Stomach (tissue), 19 donors: ENCODE data around the gene FLCN. TPM values are rescaled to one million over a fixed set of nuclear protein-coding genes. Genes with fewer than 3 reads are reported as not detected.

Source experiments
- DNase-seq, 2 donors: peaks; one replicate each; pipeline versions ENCODE4 v3.0.0 to v3.0.0-alpha.2; 2013 to 2019
- H3K27ac ChIP-seq, 5 donors: fragments of 200-600 bp in 4 of 5; sonication (generic) in 4 of 5; one replicate each; pipeline ENCODE4 v1.5.1; 2013 to 2019; ENCODE audit warnings: mild to moderate bottlenecking in 1 of 5, moderate library complexity in 1 of 5
- H3K27me3 ChIP-seq, 3 donors: fragments of 200-600 bp; sonication (generic); one replicate each; pipeline ENCODE4 v1.5.1; 2017 to 2019; ENCODE audit warnings: mixed run types in 1 of 3
- H3K36me3 ChIP-seq, 4 donors: fragments of 200-600 bp; sonication (generic); 1 replicate in 3 of 4; 2 replicates in 1 of 4; pipeline ENCODE4 v1.5.1; 2016 to 2019
- H3K4me1 ChIP-seq, 4 donors: fragments of 200-600 bp; sonication (generic); one replicate each; pipeline ENCODE4 v1.5.1; 2016 to 2019
- H3K4me3 ChIP-seq, 4 donors: fragments of 200-600 bp; sonication (generic) in 3 of 4; one replicate each; pipeline ENCODE4 v1.5.1; 2016 to 2019; ENCODE audit warnings: mild to moderate bottlenecking in 1 of 4
- H3K9me3 ChIP-seq, 4 donors: fragments of 200-600 bp; sonication (generic); one replicate each; pipeline ENCODE4 v1.5.1; 2016 to 2019
- EP300 ChIP-seq: sonication (generic); formaldehyde crosslinking; IDR thresholded peaks from one replicate; pipeline ENCODE4 v1.6.1; 2017; ENCODE audit warnings: antibody characterized with exemption
- POLR2A ChIP-seq, 4 donors: fragments of 450-650 bp; IDR thresholded peaks; one replicate each; pipeline ENCODE4 v1.6.1; 2016; ENCODE audit warnings: antibody characterized with exemption in 4 of 4, control low read depth in 2 of 4, mild to moderate bottlenecking in 1 of 4, moderate library complexity in 1 of 4
- POLR2AphosphoS5 ChIP-seq, 3 donors: sonication (generic); formaldehyde crosslinking; IDR thresholded peaks; one replicate each; pipeline ENCODE4 v1.6.1; 2016; ENCODE audit warnings: antibody characterized with exemption in 3 of 3
- WGBS, 5 donors: extraction: QIAGEN DNeasy Blood & Tissue Kit in 3 of 5; methylation state at CpG; one replicate each; pipeline versions ENCODE4 v1.1.5 to v1.1.7; 2013 to 2018; 5-methylcytosine and 5-hydroxymethylcytosine counted together
- intact Hi-C: fragments of 100-400 bp; cut with DNase I; formaldehyde crosslinking; loops from one replicate; pipeline ENCODE4 v1.15.1; 2023; ENCODE audit warnings: low total_unique reads
- long read RNA-seq, 10 donors: transcript quantifications; one replicate each; lab custom pipeline, GENCODE V29; 2026
- polyA plus RNA-seq, 3 donors: library from polyadenylated mRNA; stranded (reverse); fragments of 200-250 nt; gene quantifications; one replicate each; pipeline ENCODE4 v1.2.3, GENCODE V29; 2013
- total RNA-seq, 5 donors: library from RNA; depleted of rRNA; stranded (reverse); fragments of >200 nt; gene quantifications; one replicate each; pipeline versions ENCODE4 v1.1.0 to v1.2.3, GENCODE V29; 2014 to 2016
- TF ChIP-seq, protein P1 (sequence below), 7 experiments: fragments of 450-650 bp in 4 of 7; fragments of 200-600 bp in 3 of 7; sonication (generic) in 3 of 7; IDR thresholded peaks; one replicate each; pipeline ENCODE4 v1.5.1; 2016 to 2019; ENCODE audit warnings: antibody characterized with exemption in 7 of 7, control low read depth in 2 of 7, mild to moderate bottlenecking in 1 of 7
- donor health status: healthy with polysubstance abuse.
- donor health status: Bipolar disorder and iron deficiency.
- donor health status: healthy.

The FLCN gene, protein sequence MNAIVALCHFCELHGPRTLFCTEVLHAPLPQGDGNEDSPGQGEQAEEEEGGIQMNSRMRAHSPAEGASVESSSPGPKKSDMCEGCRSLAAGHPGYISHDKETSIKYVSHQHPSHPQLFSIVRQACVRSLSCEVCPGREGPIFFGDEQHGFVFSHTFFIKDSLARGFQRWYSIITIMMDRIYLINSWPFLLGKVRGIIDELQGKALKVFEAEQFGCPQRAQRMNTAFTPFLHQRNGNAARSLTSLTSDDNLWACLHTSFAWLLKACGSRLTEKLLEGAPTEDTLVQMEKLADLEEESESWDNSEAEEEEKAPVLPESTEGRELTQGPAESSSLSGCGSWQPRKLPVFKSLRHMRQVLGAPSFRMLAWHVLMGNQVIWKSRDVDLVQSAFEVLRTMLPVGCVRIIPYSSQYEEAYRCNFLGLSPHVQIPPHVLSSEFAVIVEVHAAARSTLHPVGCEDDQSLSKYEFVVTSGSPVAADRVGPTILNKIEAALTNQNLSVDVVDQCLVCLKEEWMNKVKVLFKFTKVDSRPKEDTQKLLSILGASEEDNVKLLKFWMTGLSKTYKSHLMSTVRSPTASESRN
- total RNA-seq (100 to 1,000 TPM in 2 of 5 donors, 10 to 100 TPM in 3; 41.6 to 378 (median 65.8) TPM), polyA plus RNA-seq (10 to 100 TPM in 1 of 3 donors, 1 to 10 TPM in 2; 6.9 to 11.8 (median 9.8) TPM)
- long read RNA-seq, donor 1, partial matches to known transcripts, result 0 of 5 reads
- long read RNA-seq, donor 1, other reads (novel, unspliced or antisense), result 0 of 5 reads
- long read RNA-seq, donor 2, partial matches to known transcripts, result 0 of 1 reads
- long read RNA-seq, donor 2, other reads (novel, unspliced or antisense), result 0 of 1 reads
- long read RNA-seq, donor 3, partial matches to known transcripts, result 0 of 6 reads
- long read RNA-seq, donor 3, other reads (novel, unspliced or antisense), result 0 of 6 reads
- long read RNA-seq, donor 4, result 0 reads
- long read RNA-seq, donor 5, partial matches to known transcripts, result 0 of 3 reads
- long read RNA-seq, donor 5, other reads (novel, unspliced or antisense), result 0 of 3 reads
- long read RNA-seq, donor 6, partial matches to known transcripts, result 0 of 8 reads
- long read RNA-seq, donor 6, other reads (novel, unspliced or antisense), result 0 of 8 reads
- long read RNA-seq, donor 7, partial matches to known transcripts, result 0 of 5 reads
- long read RNA-seq, donor 7, other reads (novel, unspliced or antisense), result 0 of 5 reads
- long read RNA-seq, donor 8, partial matches to known transcripts, result 0 of 9 reads
- long read RNA-seq, donor 8, other reads (novel, unspliced or antisense), result 0 of 9 reads
- long read RNA-seq, donor 9, partial matches to known transcripts, result 0 of 4 reads
- long read RNA-seq, donor 9, other reads (novel, unspliced or antisense), result 0 of 4 reads
- long read RNA-seq, donor 10, partial matches to known transcripts, result 0 of 2 reads
- long read RNA-seq, donor 10, other reads (novel, unspliced or antisense), result 0 of 2 reads

DNA sequence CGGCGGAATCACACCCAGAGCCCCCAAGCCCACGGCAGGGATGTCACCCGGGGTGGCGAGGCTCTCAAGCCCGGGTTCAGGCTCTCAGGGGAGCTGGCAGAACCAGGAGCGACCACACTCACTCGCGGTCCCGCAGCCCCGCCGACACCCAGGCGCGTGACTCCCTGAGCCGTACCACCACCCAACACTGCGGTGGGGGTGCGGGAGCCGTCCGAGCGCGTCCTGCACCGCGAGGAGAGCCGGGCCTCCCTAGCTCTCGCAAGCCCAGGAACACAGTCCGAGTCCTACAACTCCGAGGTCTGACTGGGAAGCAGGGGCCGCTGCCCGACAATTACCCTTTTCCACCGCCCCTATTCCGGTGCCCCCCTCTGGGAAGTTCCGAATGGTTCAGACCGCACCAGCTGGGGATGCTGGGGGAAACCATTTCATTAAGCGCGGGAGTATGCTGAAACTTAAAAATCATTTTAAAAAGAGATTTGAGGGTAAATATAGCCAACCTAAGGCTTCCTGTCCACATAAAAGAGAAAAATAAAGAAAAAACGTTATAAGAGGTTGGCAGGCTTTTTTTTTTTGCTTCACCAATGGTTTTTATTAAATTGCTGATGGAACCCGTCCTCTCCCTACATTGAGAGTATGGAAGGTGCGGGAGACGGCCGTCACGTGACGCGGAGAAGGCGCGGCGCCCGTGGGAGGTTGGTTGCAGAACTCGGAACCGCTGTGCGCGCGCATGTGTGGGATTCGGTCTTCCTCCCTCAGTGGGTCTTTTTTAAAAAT lies at the start of gene FLCN:
Gene FLCN, minus strand, starts transcription at position 143 of the 774 bp plus-strand sequence. CDS start 9,031 bp downstream, outside the sequence.
- intact Hi-C loops, result no loop called here
- Histone ChIP-seq H3K4me3 (peak within 1 kb of the TSS; percentile 83 to 99 (median 90)), H3K27me3 (no peaks in the 10 kb centered on the region), H3K9me3 (no peaks in the 10 kb centered on the region), H3K27ac (peak within 1 kb of the TSS; percentile 92 to 96 (median 95)), H3K4me1 (peaks cover 22 to 50% (median 41%) of the 10 kb centered on the region in 4 donors), H3K36me3 (peaks cover 5 to 9% (median 7%) of the 10 kb centered on the region in 4 donors)
- TF ChIP-seq, protein P1, sequence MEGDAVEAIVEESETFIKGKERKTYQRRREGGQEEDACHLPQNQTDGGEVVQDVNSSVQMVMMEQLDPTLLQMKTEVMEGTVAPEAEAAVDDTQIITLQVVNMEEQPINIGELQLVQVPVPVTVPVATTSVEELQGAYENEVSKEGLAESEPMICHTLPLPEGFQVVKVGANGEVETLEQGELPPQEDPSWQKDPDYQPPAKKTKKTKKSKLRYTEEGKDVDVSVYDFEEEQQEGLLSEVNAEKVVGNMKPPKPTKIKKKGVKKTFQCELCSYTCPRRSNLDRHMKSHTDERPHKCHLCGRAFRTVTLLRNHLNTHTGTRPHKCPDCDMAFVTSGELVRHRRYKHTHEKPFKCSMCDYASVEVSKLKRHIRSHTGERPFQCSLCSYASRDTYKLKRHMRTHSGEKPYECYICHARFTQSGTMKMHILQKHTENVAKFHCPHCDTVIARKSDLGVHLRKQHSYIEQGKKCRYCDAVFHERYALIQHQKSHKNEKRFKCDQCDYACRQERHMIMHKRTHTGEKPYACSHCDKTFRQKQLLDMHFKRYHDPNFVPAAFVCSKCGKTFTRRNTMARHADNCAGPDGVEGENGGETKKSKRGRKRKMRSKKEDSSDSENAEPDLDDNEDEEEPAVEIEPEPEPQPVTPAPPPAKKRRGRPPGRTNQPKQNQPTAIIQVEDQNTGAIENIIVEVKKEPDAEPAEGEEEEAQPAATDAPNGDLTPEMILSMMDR (IDR thresholded peaks at IDR 0.05), result peak in 1 of 7 experiments; percentile 24
- TF ChIP-seq EP300 (no peak), POLR2A (IDR thresholded peaks at IDR 0.05) (peak in 2 of 4 donors; percentile 40 to 52), POLR2AphosphoS5 (IDR thresholded peaks at IDR 0.05) (peak; percentile 77 to 93 (median 92))
- peak; percentile 91 to 95 for DNase-seq
- 0% methylated on average over 45 to 53 of the region's 53 CpGs for WGBS, 5 donors

DNA sequence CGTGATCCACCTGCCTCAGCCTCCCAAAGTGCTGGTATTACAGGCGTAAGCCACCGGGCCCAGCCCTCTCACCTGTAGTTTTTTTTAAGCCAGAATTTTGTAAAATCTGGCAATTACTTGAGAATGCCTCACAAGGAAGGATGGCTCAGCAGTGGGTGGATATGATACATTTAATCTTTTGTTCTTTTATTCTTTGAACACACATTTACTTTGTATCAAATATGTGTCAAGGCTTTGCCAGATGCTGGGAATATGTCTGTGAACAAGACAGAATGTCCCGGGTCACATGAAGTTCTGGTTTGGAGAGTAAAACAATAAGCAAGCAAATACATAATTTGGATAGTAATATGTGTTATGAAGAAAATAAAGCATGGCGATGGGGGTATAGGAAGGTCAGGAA lies 49.0 kb upstream of the FLCN start:
- Histone ChIP-seq H3K27ac (no peak overlapping the region), H3K27me3 (no peaks in the 10 kb centered on the region), H3K9me3 (no peaks in the 10 kb centered on the region), H3K4me1 (peaks cover 0 to 9% (median 6%) of the 10 kb centered on the region in 4 donors), H3K4me3 (no peak overlapping the region), H3K36me3 (no peaks in the 10 kb centered on the region)
- intact Hi-C loops, result no loop called here
- 90 to 94% (median 92%) methylated on average over 5 of the region's 5 CpGs for WGBS, 5 donors
- peak in 1 of 2 donors; percentile 1 for DNase-seq
- TF ChIP-seq EP300 (no peak), POLR2AphosphoS5 (IDR thresholded peaks at IDR 0.05) (no peak), POLR2A (IDR thresholded peaks at IDR 0.05) (no peak)
- TF ChIP-seq, protein P1 (IDR thresholded peaks at IDR 0.05), result no peak

DNA sequence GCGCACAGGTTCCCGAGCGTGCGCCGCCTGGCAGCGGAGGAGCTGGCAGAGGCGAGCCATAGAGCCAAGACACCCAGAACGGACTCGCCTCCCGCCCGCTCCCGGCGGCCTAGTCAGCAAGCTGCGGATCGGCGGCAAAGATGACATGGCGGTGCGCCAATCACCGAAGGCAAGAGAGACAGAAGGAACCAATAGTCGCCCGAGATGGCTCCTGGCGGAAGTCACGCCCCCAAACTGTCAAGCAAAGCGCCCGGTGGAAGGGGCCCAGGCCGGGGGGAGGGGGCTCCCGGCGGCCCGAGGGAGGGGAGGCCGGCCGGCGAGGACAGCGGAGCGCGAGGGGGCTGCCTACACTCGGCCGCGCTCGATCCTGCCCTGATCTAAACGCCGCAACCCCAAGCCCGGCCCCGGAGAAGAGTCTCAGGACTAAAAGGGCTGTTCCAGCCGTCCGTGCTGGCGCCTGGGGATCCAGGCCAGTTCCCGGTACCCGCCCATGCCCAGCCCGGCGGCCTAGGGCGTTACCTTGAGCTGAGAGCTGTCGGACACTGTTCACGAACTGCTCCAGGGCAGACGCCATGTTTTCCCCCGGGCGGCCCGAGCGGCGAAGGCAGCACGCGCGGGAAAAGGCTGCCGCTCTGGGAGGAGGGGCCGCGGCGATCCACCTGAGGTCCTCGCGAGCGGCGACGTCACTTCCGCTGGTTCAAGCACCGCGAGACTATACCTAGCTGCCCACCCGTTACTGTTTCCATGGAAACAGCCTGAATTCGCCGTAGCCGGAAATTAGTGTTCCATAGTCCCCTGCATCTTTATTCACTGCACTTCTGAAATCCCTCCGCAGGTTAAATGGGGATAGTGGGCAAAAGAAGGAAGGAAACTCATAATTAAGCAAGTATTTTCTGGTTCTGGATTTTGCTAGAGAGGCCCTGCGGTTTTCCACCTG lies 43.9 kb upstream of the FLCN start, which contains the start of gene COPS3:
Gene COPS3, minus strand, starts transcription at position 634 of the 937 bp plus-strand sequence. Its CDS starts 60 bp downstream, at position 574.
- H3K36me3 ChIP-seq, result peaks cover 0 to 2% (median 2%) of the 10 kb centered on the region in 4 donors
- H3K27ac ChIP-seq, result peak within 1 kb of the TSS; percentile 80 to 99 (median 97)
- no peaks in the 10 kb centered on the region for H3K9me3 ChIP-seq
- peak within 1 kb of the TSS; percentile 93 to 99 (median 96) for H3K4me3 ChIP-seq
- TF ChIP-seq POLR2AphosphoS5 (IDR thresholded peaks at IDR 0.05), result peak; percentile 40 to 92 (median 88)
- TF ChIP-seq EP300, result no peak
- peak in 1 of 4 donors; percentile 43 for TF ChIP-seq POLR2A (IDR thresholded peaks at IDR 0.05)
- TF ChIP-seq, protein P1 (IDR thresholded peaks at IDR 0.05), result no peak
- DNase-seq, result peak; percentile 99
- H3K27me3 ChIP-seq, result no peaks in the 10 kb centered on the region
- peaks cover 18 to 52% (median 39%) of the 10 kb centered on the region in 4 donors for H3K4me1 ChIP-seq
- WGBS, 5 donors, result 0 to 1% (median 0%) methylated on average over 40 to 80 of the region's 80 CpGs
- intact Hi-C loops, result no loop called here
